ENCODE results near the gene RNF212B. TPM values are rescaled to one million over a fixed set of nuclear protein-coding genes. Genes with fewer than 3 reads are reported as not detected.
"Not testable (repeated sequence)": the region's sequence is repeated elsewhere in the genome, so short reads cannot be mapped to it uniquely, and the experiment has no call there.

The RNF212B gene
- total RNA-seq: not detected in 2 replicates

- DNase-seq (ENCODE audit: extremely low read depth, low read depth, low spot score): peak; percentile 3
These were observed at the start of gene RNF212B for GRCh38 chr14:23237772-23238594. Gene RNF212B, plus strand, starts transcription at chr14:23237936. Its CDS starts 2,410 bp downstream, at chr14:23240346.

GRCh38 chr14:23193432-23193831 is 44.3 kb upstream of the RNF212B start:
- DNase-seq (ENCODE audit: extremely low read depth, low read depth, low spot score): no peak

- DNase-seq (ENCODE audit: extremely low read depth, low read depth, low spot score): no peak
These were observed 42.1 kb upstream of the RNF212B start for GRCh38 chr14:23195552-23196101.

- DNase-seq (ENCODE audit: extremely low read depth, low read depth, low spot score): not testable (repeated sequence)
These were observed 41.2 kb upstream of the RNF212B start for GRCh38 chr14:23196487-23196886.

- not testable (repeated sequence) for DNase-seq (ENCODE audit: extremely low read depth, low read depth, low spot score)
These were observed 38.6 kb upstream of the RNF212B start for GRCh38 chr14:23199141-23199540.

GRCh38 chr14:23202001-23202400 is 35.7 kb upstream of the RNF212B start:
- no peak for DNase-seq (ENCODE audit: extremely low read depth, low read depth, low spot score)

- DNase-seq (ENCODE audit: extremely low read depth, low read depth, low spot score): no peak
These were observed 31.2 kb upstream of the RNF212B start for GRCh38 chr14:23206422-23207145.

- DNase-seq (ENCODE audit: extremely low read depth, low read depth, low spot score): no peak
These were observed 30.6 kb upstream of the RNF212B start for GRCh38 chr14:23207146-23207540.

- DNase-seq (ENCODE audit: extremely low read depth, low read depth, low spot score): no peak
These were observed 29.4 kb upstream of the RNF212B start for GRCh38 chr14:23208324-23208723.

- DNase-seq (ENCODE audit: extremely low read depth, low read depth, low spot score): no peak
These were observed 27.9 kb upstream of the RNF212B start for GRCh38 chr14:23209651-23210423.

- no peak for DNase-seq (ENCODE audit: extremely low read depth, low read depth, low spot score)
These were observed 22.3 kb upstream of the RNF212B start for GRCh38 chr14:23215421-23215820.

GRCh38 chr14:23217032-23218020 is 20.4 kb upstream of the RNF212B start:
- no peak for DNase-seq (ENCODE audit: extremely low read depth, low read depth, low spot score)

- DNase-seq (ENCODE audit: extremely low read depth, low read depth, low spot score): no peak
These were observed 18.7 kb upstream of the RNF212B start for GRCh38 chr14:23219075-23219474.

GRCh38 chr14:23224958-23225357 is 12.8 kb upstream of the RNF212B start:
- DNase-seq (ENCODE audit: extremely low read depth, low read depth, low spot score): not testable (repeated sequence)

- no peak for DNase-seq (ENCODE audit: extremely low read depth, low read depth, low spot score)
These were observed 10.2 kb upstream of the RNF212B start for GRCh38 chr14:23227566-23227965.

- no peak for DNase-seq (ENCODE audit: extremely low read depth, low read depth, low spot score)
These were observed 8.9 kb upstream of the RNF212B start for GRCh38 chr14:23228812-23229211.

- not testable (repeated sequence) for DNase-seq (ENCODE audit: extremely low read depth, low read depth, low spot score)
These were observed 5.4 kb upstream of the RNF212B start for GRCh38 chr14:23232241-23232808.

GRCh38 chr14:23240661-23241060 is 2.9 kb downstream of the RNF212B start:
- no peak for DNase-seq (ENCODE audit: extremely low read depth, low read depth, low spot score)

GRCh38 chr14:23241061-23241715 is 3.5 kb downstream of the RNF212B start:
- not testable (repeated sequence) for DNase-seq (ENCODE audit: extremely low read depth, low read depth, low spot score)
